ENCODE data around the gene SORBS2. TPM values are rescaled to one million over a fixed set of nuclear protein-coding genes. Genes with fewer than 3 reads are reported as not detected.
A peak's percentile ranks its signal among the peaks of the same experiment; 100 is the strongest.

SORBS2 gene
- polyA plus RNA-seq, 2 donors: 22.7 to 33.4 TPM

- H3K9me3 ChIP-seq (ENCODE audit: control insufficient read depth in 2 of 2, insufficient read depth in 1 of 2, low read depth in 1 of 2, low read length in 1 of 2): no peaks in the 10 kb centered on the region
- H3K36me3 ChIP-seq (ENCODE audit: control insufficient read depth in 2 of 2, insufficient read depth in 2 of 2, low read length in 1 of 2): no peaks in the 10 kb centered on the region
- 74 to 79% methylated on average over 21 of the region's 21 CpGs for WGBS, 2 donors
- no peaks in the 10 kb centered on the region for H3K27me3 ChIP-seq (ENCODE audit: control insufficient read depth in 1 of 2, insufficient read depth in 2 of 2, low read length in 2 of 2)
- H3K27ac ChIP-seq (ENCODE audit: low read depth in 2 of 2, low read length in 1 of 2): peak overlapping the region; percentile 77 to 87
- no peak overlapping the region for H3K4me3 ChIP-seq (ENCODE audit: low read depth in 1 of 2, low read length in 2 of 2)
- H3K4me1 ChIP-seq (ENCODE audit: control insufficient read depth in 2 of 2, insufficient read depth in 2 of 2, low read length in 1 of 2): peaks cover 5 to 6% of the 10 kb centered on the region in 2 donors
Measured at GRCh38 chr4:185737489-185738037, 74.4 kb downstream of the SORBS2 start.

GRCh38 chr4:185736882-185737281 is 75.1 kb downstream of the SORBS2 start:
- Histone ChIP-seq H3K36me3 (ENCODE audit: control insufficient read depth in 2 of 2, insufficient read depth in 2 of 2, low read length in 1 of 2) (no peaks in the 10 kb centered on the region), H3K4me3 (ENCODE audit: low read depth in 1 of 2, low read length in 2 of 2) (no peak overlapping the region), H3K9me3 (ENCODE audit: control insufficient read depth in 2 of 2, insufficient read depth in 1 of 2, low read depth in 1 of 2, low read length in 1 of 2) (no peaks in the 10 kb centered on the region), H3K27ac (ENCODE audit: low read depth in 2 of 2, low read length in 1 of 2) (peak overlapping the region; percentile 77 to 87), H3K27me3 (ENCODE audit: control insufficient read depth in 1 of 2, insufficient read depth in 2 of 2, low read length in 2 of 2) (no peaks in the 10 kb centered on the region), H3K4me1 (ENCODE audit: control insufficient read depth in 2 of 2, insufficient read depth in 2 of 2, low read length in 1 of 2) (peaks cover 5 to 6% of the 10 kb centered on the region in 2 donors)
- WGBS, 2 donors: 63 to 64% methylated on average over 5 of the region's 5 CpGs

- no peaks in the 10 kb centered on the region for H3K27me3 ChIP-seq (ENCODE audit: control insufficient read depth in 1 of 2, insufficient read depth in 2 of 2, low read length in 2 of 2)
- WGBS, 2 donors: 81 to 85% methylated on average over 4 of the region's 4 CpGs
- H3K4me1 ChIP-seq (ENCODE audit: control insufficient read depth in 2 of 2, insufficient read depth in 2 of 2, low read length in 1 of 2): peaks cover 5 to 6% of the 10 kb centered on the region in 2 donors
- no peak overlapping the region for H3K4me3 ChIP-seq (ENCODE audit: low read depth in 1 of 2, low read length in 2 of 2)
- no peaks in the 10 kb centered on the region for H3K9me3 ChIP-seq (ENCODE audit: control insufficient read depth in 2 of 2, insufficient read depth in 1 of 2, low read depth in 1 of 2, low read length in 1 of 2)
- H3K36me3 ChIP-seq (ENCODE audit: control insufficient read depth in 2 of 2, insufficient read depth in 2 of 2, low read length in 1 of 2): no peaks in the 10 kb centered on the region
- H3K27ac ChIP-seq (ENCODE audit: low read depth in 2 of 2, low read length in 1 of 2): peak overlapping the region in 1 of 2 donors; percentile 74
Measured at GRCh38 chr4:185735866-185736400, 76.1 kb downstream of the SORBS2 start.

DNA sequence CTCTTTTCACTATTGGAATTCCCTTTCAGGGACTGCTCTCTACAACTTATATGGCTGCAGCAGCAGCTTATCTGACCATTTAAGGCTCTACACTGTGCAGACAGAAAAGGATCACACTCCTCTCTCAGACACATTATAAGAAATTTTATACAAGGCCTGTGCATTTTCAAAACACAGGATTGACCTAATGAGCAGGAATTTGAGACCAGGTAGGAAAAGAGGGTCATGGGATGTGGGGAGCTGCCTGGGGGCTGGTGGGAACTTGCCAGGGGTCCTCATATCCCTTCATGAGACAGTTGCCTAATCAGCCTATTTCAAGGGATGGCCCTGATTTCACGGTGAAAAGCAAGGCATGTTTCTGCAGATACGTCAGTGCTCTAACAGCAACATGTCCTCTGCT is 77.1 kb downstream of the SORBS2 start:
- Histone ChIP-seq H3K27ac (ENCODE audit: low read depth in 2 of 2, low read length in 1 of 2) (peak overlapping the region; percentile 20 to 34), H3K4me3 (ENCODE audit: low read depth in 1 of 2, low read length in 2 of 2) (no peak overlapping the region), H3K36me3 (ENCODE audit: control insufficient read depth in 2 of 2, insufficient read depth in 2 of 2, low read length in 1 of 2) (no peaks in the 10 kb centered on the region), H3K4me1 (ENCODE audit: control insufficient read depth in 2 of 2, insufficient read depth in 2 of 2, low read length in 1 of 2) (peaks cover 7 to 9% of the 10 kb centered on the region in 2 donors), H3K27me3 (ENCODE audit: control insufficient read depth in 1 of 2, insufficient read depth in 2 of 2, low read length in 2 of 2) (no peaks in the 10 kb centered on the region), H3K9me3 (ENCODE audit: control insufficient read depth in 2 of 2, insufficient read depth in 1 of 2, low read depth in 1 of 2, low read length in 1 of 2) (no peaks in the 10 kb centered on the region)
- WGBS, 2 donors: 77 to 89% methylated on average over 2 of the region's 2 CpGs

DNA sequence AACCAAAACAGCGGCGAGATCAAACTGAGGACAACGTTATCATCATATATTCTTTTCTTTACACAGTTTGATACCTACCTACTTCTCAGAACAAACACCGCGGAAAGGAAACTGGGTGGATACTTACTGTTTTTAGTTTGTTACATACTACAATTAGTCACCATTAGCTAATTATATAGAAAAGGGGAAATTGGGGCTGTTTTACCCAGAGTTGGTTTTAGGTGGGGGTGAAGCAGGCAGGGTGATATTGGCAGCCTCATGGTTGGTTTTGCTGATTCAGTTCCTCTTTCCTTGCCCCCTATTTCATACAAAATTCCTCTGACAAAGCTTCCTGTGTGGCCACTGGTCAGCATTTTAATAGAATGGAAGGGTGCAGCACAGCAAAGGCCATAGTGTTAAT is 77.8 kb downstream of the SORBS2 start:
- no peaks in the 10 kb centered on the region for H3K27me3 ChIP-seq (ENCODE audit: control insufficient read depth in 1 of 2, insufficient read depth in 2 of 2, low read length in 2 of 2)
- H3K9me3 ChIP-seq (ENCODE audit: control insufficient read depth in 2 of 2, insufficient read depth in 1 of 2, low read depth in 1 of 2, low read length in 1 of 2): no peaks in the 10 kb centered on the region
- no peak overlapping the region for H3K4me3 ChIP-seq (ENCODE audit: low read depth in 1 of 2, low read length in 2 of 2)
- 84 to 86% methylated on average over 5 of the region's 5 CpGs for WGBS, 2 donors
- no peak overlapping the region for H3K27ac ChIP-seq (ENCODE audit: low read depth in 2 of 2, low read length in 1 of 2)
- peaks cover 7 to 9% of the 10 kb centered on the region in 2 donors for H3K4me1 ChIP-seq (ENCODE audit: control insufficient read depth in 2 of 2, insufficient read depth in 2 of 2, low read length in 1 of 2)
- no peaks in the 10 kb centered on the region for H3K36me3 ChIP-seq (ENCODE audit: control insufficient read depth in 2 of 2, insufficient read depth in 2 of 2, low read length in 1 of 2)

- peak overlapping the region; percentile 61 to 71 for H3K27ac ChIP-seq (ENCODE audit: low read depth in 2 of 2, low read length in 1 of 2)
Measured at GRCh38 chr4:185730849-185731608, 81.0 kb downstream of the SORBS2 start.

GRCh38 chr4:185730387-185730786 is 81.6 kb downstream of the SORBS2 start:
- 42 to 48% methylated on average over 4 of the region's 4 CpGs for WGBS, 2 donors
- Histone ChIP-seq H3K27me3 (ENCODE audit: control insufficient read depth in 1 of 2, insufficient read depth in 2 of 2, low read length in 2 of 2) (no peaks in the 10 kb centered on the region), H3K4me1 (ENCODE audit: control insufficient read depth in 2 of 2, insufficient read depth in 2 of 2, low read length in 1 of 2) (peaks cover 2 to 3% of the 10 kb centered on the region in 2 donors), H3K36me3 (ENCODE audit: control insufficient read depth in 2 of 2, insufficient read depth in 2 of 2, low read length in 1 of 2) (no peaks in the 10 kb centered on the region), H3K27ac (ENCODE audit: low read depth in 2 of 2, low read length in 1 of 2) (peak overlapping the region; percentile 53 to 61), H3K4me3 (ENCODE audit: low read depth in 1 of 2, low read length in 2 of 2) (no peak overlapping the region), H3K9me3 (ENCODE audit: control insufficient read depth in 2 of 2, insufficient read depth in 1 of 2, low read depth in 1 of 2, low read length in 1 of 2) (no peaks in the 10 kb centered on the region)

More at GRCh38 chr4:185730849-185731608, 81.0 kb downstream of the SORBS2 start:
- H3K4me1 ChIP-seq (ENCODE audit: control insufficient read depth in 2 of 2, insufficient read depth in 2 of 2, low read length in 1 of 2): peaks cover 2 to 3% of the 10 kb centered on the region in 2 donors
- no peaks in the 10 kb centered on the region for H3K36me3 ChIP-seq (ENCODE audit: control insufficient read depth in 2 of 2, insufficient read depth in 2 of 2, low read length in 1 of 2)
- H3K27me3 ChIP-seq (ENCODE audit: control insufficient read depth in 1 of 2, insufficient read depth in 2 of 2, low read length in 2 of 2): no peaks in the 10 kb centered on the region
- H3K9me3 ChIP-seq (ENCODE audit: control insufficient read depth in 2 of 2, insufficient read depth in 1 of 2, low read depth in 1 of 2, low read length in 1 of 2): no peaks in the 10 kb centered on the region
- 39 to 52% methylated on average over 3 of the region's 3 CpGs for whole genome bisulfite sequencing, 2 donors
- no peak overlapping the region for H3K4me3 ChIP-seq (ENCODE audit: low read depth in 1 of 2, low read length in 2 of 2)

DNA sequence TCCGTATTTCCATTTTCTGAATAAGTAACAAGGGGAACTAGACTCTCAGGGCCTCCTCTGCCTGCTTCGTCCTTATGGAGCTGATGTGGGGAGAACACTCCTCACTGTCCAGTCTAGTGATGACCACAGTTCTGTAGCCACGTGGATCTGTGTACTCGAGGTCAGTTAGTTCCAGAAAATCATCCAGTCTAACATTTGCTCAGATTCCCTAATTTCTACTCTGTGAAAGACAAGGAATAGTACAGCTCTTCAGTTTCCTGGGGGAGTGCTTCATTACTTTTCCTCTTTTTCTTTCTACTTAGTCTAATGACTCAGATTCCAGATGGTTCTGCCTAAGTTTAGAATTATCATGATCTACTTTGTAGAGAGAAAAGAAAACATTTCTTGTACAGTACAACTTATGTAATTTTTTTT is 82.6 kb downstream of the SORBS2 start:
- H3K36me3 ChIP-seq (ENCODE audit: control insufficient read depth in 2 of 2, insufficient read depth in 2 of 2, low read length in 1 of 2): no peaks in the 10 kb centered on the region
- WGBS, 2 donors: 71 to 81% methylated on average over 4 of the region's 4 CpGs
- peaks cover 2 to 3% of the 10 kb centered on the region in 2 donors for H3K4me1 ChIP-seq (ENCODE audit: control insufficient read depth in 2 of 2, insufficient read depth in 2 of 2, low read length in 1 of 2)
- H3K4me3 ChIP-seq (ENCODE audit: low read depth in 1 of 2, low read length in 2 of 2): no peak overlapping the region
- H3K27ac ChIP-seq (ENCODE audit: low read depth in 2 of 2, low read length in 1 of 2): peak overlapping the region; percentile 17 to 49
- no peaks in the 10 kb centered on the region for H3K9me3 ChIP-seq (ENCODE audit: control insufficient read depth in 2 of 2, insufficient read depth in 1 of 2, low read depth in 1 of 2, low read length in 1 of 2)
- no peaks in the 10 kb centered on the region for H3K27me3 ChIP-seq (ENCODE audit: control insufficient read depth in 1 of 2, insufficient read depth in 2 of 2, low read length in 2 of 2)

GRCh38 chr4:185728893-185729292 is 83.1 kb downstream of the SORBS2 start:
- H3K4me1 ChIP-seq (ENCODE audit: control insufficient read depth in 2 of 2, insufficient read depth in 2 of 2, low read length in 1 of 2): peaks cover 2 to 3% of the 10 kb centered on the region in 2 donors
- peak overlapping the region; percentile 17 to 31 for H3K27ac ChIP-seq (ENCODE audit: low read depth in 2 of 2, low read length in 1 of 2)

More at GRCh38 chr4:185728893-185729292, 83.1 kb downstream of the SORBS2 start:
- Histone ChIP-seq H3K4me3 (ENCODE audit: low read depth in 1 of 2, low read length in 2 of 2) (no peak overlapping the region), H3K36me3 (ENCODE audit: control insufficient read depth in 2 of 2, insufficient read depth in 2 of 2, low read length in 1 of 2) (no peaks in the 10 kb centered on the region), H3K27me3 (ENCODE audit: control insufficient read depth in 1 of 2, insufficient read depth in 2 of 2, low read length in 2 of 2) (no peaks in the 10 kb centered on the region), H3K9me3 (ENCODE audit: control insufficient read depth in 2 of 2, insufficient read depth in 1 of 2, low read depth in 1 of 2, low read length in 1 of 2) (no peaks in the 10 kb centered on the region)
- 74 to 80% methylated on average over 2 of the region's 2 CpGs for WGBS, 2 donors
